ENCODE measurements around the gene GPR62.
"Not testable (repeated sequence)": the region's sequence is repeated elsewhere in the genome, so short reads cannot be mapped to it uniquely, and the experiment has no call there.

Gene GPR62, protein sequence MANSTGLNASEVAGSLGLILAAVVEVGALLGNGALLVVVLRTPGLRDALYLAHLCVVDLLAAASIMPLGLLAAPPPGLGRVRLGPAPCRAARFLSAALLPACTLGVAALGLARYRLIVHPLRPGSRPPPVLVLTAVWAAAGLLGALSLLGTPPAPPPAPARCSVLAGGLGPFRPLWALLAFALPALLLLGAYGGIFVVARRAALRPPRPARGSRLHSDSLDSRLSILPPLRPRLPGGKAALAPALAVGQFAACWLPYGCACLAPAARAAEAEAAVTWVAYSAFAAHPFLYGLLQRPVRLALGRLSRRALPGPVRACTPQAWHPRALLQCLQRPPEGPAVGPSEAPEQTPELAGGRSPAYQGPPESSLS

DNA sequence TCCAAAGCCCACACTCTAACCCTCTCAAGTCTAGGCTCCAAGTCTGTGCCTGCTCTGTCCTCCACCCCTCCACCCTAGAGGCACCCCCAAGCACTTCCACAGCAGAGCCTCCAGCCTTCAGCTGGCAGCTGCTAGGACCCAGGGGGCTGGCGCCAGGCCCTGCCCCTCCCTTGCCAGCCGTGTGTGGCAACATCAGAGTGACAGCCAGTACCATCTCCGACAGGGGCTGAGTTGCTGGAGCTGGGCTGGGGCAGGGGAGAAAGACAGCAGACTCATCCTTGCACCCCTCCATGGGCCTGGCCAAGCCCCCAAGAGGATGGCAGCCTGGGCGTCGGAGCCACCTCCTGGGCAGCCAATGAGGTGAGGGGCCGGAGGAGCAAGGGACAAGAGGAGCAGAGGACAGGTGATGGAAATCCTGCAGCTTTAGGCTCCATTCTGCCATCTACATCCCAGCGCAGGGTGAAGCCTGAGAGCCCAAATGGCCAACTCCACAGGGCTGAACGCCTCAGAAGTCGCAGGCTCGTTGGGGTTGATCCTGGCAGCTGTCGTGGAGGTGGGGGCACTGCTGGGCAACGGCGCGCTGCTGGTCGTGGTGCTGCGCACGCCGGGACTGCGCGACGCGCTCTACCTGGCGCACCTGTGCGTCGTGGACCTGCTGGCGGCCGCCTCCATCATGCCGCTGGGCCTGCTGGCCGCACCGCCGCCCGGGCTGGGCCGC lies at the start of gene GPR62:
TSS of gene GPR62 (plus strand) at position 207 of the 718 bp plus-strand sequence. CDS start at position 479, 272 bp downstream.
- DNase-seq (ENCODE audit: low read depth), result no peak

DNA sequence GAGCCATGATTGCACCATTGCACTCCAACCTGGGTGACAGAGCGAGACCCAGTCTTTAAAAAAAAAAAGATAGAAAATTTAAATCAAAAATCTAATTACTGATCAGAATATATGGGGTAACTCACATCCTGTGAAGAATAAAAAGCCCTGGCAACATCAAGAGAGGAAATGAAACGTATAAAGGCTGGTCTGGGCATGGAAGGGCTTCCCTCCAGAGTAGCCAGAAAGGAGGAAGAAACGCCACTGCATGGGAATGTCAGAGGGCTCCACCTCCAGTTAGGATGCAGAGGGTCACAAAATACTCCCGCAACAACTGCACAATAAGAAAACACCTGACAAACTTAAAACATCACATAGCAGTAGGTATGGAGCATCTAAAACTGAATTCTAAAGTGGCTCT lies 47.2 kb upstream of the GPR62 start:
- DNase-seq (ENCODE audit: low read depth), result no peak

DNA sequence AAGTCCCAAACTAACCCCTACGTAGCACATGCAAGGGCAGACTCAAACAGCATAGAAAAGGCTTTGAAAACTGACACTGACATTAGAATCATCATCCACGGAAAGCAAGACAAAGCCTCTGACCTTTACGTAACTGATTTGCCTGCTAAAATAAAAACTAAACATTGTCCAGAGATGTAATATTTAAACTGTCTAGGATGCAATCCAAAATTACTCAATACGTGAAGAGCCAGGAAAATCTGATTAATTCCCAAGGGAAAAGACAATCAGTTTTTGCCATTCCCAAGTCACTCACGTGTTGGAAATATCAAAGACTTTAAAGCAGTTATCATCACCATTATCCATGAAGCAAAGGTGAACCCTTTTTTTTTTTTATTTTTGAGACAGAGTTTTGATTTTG lies 38.8 kb upstream of the GPR62 start:
- DNase-seq (ENCODE audit: low read depth), result no peak

DNA sequence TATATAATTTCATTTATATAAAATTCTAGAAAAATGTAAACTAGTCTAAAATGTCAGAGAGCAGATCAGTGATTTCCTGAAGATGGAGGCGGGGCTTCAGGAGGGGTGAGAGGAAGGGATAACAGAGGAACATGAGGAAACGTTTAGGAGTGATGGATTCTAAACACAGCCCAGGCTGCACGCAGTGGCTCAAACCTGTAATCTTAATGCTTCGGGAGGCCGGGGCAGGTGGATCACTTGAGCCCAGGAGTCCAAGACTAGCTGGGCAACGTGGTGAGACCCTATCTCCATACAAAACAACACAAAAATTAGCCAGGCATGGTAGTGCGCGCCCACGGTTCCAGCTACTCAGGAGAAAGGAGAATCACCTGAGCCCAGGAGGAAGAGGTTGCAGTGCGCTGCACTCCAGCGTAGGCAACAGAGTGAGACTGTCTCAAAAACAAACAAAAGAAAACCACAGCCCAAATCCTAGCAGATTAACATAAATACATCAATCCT lies 34.1 kb upstream of the GPR62 start:
- no peak for DNase-seq (ENCODE audit: low read depth)

DNA sequence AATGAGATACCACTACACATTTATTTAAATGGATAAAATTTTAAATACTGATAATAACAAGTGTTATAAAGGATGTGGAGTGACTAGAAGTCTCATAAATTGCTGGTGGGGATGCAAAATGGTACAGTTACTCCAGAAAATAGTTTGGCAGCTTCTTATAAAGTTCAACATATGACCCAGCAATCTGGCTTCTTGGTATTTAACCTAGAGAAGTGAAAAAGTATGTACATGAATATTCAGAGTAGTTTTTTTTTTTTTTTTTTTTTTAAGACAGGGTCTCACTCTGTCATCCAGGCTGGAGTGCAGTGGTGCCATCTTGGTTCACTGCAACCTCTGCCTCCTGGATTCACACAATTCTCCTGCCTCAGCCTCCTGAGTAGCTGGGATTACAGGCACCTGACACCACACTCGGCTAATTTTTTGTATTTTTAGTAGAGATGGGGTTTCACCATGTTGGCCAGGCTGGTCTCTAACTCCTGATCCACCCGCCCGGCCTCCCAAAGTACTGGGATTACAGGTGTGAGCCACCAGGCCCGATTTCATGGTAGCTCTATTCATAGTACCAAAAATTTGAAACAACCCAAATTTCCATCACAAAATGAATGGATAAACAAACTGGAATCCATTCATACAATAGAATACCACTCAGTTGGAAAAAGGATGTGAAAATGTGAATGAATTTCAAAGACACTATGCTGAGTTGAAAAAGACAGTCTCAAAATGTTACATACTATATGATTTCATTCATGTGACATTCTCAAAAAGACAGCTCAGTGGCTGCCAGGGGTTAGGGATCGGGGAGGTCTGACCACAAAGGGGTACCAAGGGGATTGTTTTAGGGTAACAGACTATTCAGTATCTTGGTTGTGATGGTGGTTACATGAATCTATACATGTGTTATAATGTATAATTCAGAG lies 27.9 kb upstream of the GPR62 start:
- DNase-seq (ENCODE audit: low read depth), result no peak

DNA sequence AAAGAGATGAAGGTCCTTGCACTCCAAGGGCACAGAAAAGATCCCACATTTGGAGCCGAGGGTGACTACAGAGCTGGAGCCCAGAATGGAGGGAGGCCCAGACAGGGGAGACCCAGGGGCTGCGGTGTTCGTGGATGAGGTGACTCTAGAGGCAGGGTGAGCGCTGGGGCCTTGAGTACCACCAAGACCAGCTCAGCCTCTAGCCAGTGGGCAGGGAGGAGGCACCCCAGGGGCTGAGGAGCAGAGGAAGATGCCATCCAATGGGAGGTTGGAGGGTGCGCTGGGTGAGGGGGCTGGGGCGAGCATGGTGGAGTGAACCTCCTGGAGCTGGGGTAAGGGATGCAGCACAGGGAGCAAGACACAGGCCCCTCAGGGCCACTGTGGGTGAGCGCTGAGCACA lies 26.7 kb upstream of the GPR62 start:
- no peak for DNase-seq (ENCODE audit: low read depth)

DNA sequence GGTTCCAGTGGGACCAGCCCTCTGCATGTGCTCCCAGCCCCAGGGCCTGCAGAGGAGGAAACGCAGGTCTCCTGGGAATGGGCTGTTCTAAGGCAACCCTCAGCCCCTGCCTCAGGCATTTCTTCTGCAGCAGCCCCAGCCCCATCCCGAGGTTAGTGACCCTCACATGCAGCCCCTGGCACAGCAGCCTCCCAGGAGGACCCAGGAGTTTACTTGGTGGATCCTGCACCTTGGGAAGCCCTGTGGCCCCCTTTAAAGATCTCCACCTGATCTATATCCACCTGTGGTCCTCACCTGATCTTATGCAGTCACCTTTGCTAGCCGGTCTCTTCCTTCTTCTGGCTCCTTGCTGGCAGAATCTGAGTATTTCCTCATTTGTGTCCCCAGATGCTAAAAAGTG lies 26.2 kb upstream of the GPR62 start:
- DNase-seq (ENCODE audit: low read depth), result not testable (repeated sequence)

DNA sequence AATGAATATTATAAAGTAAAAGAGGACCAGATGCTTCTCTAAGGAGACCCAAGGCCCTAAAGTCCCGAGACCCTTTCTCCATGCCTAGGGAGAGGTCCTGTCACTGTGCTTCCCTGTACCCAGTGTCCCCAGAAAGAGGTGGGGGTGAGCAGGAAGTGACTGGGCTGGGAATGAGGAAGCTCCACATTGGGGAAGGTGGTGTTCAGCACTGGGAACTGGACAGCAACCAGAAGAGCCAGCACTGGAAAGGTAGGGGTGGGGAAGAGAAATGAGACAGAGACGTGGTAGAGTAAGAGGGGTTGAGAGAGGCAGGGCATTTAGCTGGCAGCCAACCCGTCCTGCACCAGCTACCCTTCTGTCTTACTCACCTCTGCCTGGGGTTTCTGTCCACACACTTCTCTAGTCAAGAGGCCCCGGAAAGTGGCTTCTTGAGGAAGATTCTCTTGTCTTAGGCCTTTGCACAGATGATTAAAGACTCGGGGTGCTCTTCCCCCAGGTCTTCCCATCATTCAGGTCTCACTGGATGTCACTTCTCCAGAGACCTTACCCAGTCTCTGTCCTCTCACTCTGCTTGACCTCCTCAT lies 25.7 kb upstream of the GPR62 start:
- DNase-seq (ENCODE audit: low read depth), result no peak

DNA sequence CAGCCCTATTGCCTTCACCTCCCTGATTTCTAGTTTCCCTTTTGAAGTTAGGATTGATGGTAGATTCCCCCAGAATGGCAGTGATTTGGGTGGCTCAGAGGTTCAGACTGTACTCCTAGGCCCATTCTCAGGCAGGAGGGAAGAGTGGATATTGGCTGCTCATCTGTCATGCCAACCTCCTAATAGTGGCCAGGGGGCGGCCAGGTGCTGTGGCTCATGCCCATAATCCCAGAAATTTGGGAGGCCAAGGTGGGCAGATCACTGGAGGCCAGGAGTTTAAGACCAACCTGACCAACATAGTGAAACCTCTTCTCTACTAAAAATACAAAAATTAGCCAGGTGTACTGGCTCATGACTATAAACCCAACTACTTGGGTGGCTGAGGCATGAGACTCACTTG lies 24.7 kb upstream of the GPR62 start:
- no peak for DNase-seq (ENCODE audit: low read depth)

DNA sequence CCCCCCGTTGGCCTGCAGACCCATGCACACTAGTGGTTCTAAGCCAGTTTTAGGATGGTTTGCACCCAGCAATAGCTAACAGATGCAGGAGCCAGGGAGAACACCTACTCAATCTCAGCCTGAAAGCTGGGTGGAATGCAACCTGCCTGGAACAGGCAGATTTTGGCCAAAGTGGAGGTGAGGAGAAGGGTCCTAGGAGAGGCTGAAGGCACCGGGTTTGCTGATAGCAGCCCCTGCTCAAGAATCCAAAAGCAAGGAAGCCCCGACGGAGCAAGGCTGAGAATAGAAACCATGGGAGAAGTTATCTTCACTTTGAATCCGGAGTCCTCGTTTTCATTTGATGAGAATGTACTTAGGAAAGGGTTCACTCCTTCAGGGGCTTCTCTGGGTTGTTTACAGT lies 23.4 kb upstream of the GPR62 start:
- no peak for DNase-seq (ENCODE audit: low read depth)

DNA sequence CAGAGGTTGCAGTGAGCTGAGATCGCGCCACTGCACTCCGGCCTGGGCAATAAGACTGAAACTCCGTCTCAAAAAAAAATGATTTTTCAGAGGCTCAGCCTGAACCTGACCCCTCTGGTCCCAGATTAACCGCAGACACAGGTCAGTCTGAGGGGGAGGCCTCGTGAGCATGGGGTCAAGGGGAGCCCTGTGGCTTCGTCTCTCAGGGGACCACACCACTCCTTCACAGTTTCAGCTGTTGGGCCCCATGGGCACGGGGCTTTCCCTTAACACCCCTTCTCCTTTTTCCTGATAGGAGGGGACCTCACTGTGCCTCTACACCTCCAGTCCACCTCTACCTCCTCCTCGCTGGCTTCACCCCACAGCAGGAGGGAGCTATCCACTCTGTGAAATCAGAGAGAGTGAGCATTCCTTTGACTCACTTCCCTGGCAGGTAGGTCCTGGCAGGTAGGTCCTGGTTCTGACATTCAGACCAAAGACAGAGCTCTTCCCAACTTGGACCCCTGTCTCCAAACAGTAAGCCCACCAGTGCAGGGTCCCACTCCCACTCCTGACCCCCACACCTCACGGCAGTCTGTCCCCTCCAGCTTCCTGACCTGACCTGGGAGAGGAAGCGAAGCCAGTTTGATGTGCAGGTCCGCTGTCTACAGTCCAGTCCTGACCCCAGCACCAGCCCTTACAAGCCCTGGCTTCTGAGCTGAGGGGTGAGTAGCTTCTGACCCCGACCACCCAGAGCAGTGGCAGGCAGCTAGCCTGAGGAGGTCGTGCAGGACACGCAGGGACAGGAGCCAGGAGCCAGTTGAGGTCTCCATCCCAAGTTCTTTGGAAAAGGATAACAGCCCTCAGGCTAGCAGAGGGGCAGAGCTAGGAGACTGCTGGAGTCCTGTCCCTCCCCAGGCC lies 22.5 kb upstream of the GPR62 start:
- no peak for DNase-seq (ENCODE audit: low read depth)

DNA sequence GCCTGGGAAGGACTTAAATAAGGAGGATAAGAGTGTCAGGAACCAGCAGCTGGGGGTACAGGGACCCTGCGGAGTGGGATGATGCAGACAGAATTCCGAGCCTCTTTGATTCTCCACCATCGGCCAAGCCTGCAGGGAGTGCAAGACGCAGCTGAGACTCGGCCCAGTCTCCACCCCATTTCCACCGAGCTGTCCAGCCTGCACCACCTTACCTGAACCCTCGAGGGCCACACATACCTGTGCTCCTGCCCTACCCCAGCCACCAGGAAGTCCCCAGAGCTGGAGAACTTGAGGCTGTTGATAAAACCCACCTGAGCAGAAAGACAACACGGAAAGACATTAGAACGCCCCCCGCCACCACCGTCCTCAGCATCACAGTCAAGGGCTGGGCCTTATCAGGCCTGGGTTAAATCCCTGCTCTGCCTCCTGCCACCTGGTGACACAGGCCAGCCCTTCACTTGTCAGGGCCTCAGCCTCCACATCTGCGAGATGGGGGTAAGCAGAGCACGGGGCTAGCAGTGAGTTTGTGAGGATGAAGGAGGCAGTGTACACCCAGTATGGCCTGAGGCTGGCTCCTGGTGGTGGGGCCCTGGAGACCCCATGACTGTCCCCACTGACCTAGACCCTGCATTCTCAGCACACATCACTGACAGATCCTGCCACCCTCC lies 21.6 kb upstream of the GPR62 start:
- no peak for DNase-seq (ENCODE audit: low read depth)

DNA sequence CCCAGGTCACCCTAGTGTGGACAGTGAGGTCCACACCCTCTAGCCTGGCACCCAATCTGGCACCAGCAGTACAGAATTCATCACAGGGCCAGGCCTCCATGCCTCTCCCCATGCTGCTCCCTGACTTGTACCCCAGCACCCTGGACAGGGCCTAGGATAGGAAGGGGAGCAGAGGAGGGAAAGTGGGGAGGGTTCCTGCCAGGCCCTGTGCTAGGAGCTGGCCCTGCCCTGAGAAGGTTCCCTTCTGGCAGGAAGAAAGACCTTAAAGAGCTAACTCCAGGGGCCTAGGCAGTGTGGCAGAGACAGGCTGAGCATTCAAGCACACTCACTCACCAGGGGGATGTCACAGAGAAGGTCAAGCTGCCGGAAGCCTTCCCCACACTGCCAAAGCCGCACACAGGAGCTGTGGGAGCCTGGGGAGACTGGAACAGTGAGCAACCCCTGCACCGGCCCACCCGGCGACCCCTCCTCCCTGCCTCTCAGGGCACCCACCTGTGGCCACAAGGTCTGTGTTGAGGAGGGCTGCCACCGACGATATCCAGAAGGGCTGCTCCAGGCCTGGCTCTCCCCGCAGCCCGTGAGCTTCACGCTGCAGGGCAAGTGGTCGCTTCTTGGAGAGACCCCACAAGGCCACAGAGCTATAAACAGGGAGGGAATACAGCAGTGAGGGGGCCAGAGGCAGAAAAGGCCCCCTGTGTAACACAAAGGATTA lies 20.9 kb upstream of the GPR62 start:
- DNase-seq (ENCODE audit: low read depth), result no peak

DNA sequence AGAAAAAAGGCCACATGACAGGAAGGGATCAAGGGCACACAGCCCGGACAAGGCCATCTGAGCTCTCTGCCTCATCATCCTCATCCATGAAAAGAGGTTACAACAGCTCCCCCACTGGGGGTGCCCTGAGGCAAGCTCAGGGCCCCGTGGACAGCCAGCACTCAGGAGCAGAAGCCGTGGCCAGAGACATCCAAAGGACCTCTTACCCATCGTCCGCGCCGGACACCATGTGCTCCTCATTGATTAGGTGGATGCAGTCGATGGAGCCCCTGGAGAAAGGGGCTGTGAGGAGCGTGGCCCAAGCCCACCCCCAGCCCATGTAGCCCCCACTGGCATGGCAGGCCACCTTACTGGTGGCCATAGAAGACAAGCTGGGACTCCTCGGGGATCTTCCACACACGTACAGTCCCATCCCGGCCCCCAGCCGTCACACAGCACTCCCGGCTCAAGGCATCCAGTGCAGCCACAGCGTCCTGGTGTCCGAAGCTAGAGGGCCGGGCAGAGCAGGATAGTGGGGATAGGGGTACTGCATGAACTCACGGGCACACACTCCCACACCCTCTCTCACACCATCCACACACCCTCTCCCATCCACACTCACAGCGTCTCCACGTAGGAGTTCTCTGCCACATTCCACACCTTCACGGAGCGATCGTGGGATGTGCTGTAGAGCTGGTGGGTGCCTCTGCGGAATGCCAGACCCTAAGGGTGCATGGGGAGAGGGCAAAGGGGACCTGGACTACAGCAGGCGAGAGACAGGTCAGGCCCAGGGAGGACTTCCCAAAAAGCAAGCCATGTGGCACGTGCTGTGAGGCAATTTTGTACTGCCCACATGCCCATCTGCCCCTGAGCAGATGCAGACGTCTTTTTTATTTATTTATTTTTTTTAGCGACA lies 19.9 kb upstream of the GPR62 start:
- DNase-seq (ENCODE audit: low read depth), result no peak

DNA sequence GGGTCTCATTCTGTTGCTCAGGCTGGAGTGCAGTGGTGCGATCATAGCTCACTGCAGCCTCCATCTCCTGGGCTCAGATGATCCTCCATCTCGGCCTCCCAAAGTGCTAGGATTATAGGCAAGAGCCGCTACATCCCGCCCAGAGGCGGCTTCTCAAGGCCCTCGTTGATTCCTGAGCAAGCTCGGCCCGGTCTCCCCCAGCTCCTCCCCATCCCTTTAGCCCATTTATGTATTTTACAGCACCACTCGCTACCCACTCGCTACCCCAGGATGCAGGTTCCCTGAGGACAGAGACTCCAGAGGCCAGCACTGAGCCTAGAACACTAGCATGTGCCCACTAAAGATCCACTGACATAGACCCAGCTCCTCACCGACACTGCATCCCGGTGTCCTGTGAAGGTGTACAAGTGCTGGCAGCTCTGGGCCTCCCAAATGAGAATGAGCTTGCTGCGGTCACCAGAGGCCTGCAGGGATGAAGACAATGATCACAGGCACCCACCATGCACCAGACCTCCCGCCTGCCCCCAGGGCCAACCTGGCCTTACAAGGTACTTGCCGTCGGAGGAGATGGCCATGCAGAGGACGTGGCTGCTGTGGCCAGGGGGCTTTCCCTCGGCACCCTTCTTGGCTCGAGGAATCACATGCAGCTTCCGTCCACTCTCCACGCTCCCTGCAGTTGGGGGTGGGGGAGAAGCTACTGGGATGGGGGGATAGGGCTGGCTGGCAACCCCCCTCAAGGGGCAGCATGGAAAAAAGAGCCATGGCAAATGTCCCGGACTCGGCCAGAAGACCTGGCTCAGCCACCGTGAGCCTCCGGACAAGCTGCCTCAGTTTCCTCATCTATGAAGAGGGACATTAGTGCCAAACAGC lies 19.1 kb upstream of the GPR62 start:
- DNase-seq (ENCODE audit: low read depth), result no peak

DNA sequence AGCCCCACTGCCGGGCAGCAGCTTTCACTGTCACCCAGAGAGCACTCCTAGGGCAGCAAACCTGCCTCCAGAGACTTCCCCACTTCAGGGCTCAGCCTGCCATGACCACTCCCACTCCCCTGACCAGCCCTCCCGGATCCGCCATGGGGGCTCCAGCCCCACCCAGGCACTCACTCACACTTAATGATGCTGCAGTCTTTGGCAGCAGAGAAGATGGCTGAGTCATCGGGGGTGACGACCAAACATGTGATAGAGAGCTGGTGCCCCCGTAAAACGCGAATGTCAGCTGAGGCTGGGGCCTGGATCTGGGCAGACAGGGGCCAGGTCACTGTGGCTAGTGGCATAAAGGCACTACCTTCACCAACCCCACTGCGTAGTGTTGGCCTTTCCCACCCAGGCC lies 18.2 kb upstream of the GPR62 start:
- no peak for DNase-seq (ENCODE audit: low read depth)

DNA sequence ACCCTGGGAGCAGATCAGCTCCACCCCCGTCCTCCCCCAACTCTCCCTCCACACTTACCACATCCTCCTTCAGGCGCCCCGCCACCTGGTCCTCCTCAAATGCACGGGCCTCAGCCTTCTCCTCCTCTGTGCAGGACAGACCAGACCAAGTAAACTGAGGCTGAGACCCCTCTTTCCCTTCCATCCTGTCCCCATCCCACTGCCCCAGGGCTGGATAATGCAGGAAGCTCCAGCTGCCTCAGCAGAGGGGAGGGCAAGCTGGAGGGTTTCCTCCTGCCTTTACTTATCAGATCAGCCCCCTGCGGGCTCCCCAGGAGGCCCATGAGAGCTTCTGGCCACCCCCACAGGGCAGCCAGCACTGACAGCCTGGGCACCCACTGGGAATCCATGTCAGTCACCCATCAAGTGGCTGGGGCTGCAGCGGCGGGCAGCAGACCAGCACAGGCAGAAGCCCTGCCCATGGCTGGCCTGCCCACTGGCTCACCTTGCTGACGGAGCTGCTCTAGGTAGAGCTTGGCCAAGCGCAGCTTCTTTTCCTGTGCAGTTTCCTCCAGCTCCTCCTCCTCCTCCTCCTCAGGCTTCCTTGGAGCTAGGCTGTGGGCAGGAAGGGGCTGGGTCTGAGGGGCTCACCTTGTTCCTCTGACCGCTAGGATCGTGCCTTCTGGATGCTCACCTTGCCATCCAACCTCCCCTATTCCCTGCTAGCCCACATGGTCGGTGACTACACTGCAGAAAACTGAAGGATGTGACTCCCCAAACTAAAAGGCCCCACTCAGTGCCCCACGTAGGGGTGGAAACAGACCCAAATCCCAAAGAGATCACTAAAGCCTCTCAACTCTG lies 17.4 kb upstream of the GPR62 start:
- DNase-seq (ENCODE audit: low read depth), result no peak

Data from activated T-helper 9 cell treated with anti-CD3 and anti-CD28 coated beads, Interleukin-2, amount 50 U/mL, for 16 hours (primary cell).